WI38 (cell line): Measurements from ENCODE around the gene HK1.
"Not testable (repeated sequence)": the region's sequence is repeated elsewhere in the genome, so short reads cannot be mapped to it uniquely, and the experiment has no call there.

Experiments used
- H3K4me3 ChIP-seq: 2 replicates; pipeline ENCODE4 v1.5.1; 2011; ENCODE audit warnings: low read depth, mild to moderate bottlenecking, control low read depth, low read length
- TF ChIP-seq, protein P1 (sequence below): IDR thresholded peaks from 2 replicates; pipeline ENCODE4 v1.5.1; 2012; ENCODE audit warnings: low read depth, mild to moderate bottlenecking, control low read depth, low read length

Gene HK1

GRCh38 chr10:69323622-69324021 is 45.3 kb downstream of the HK1 start:
- TF ChIP-seq, protein P1, sequence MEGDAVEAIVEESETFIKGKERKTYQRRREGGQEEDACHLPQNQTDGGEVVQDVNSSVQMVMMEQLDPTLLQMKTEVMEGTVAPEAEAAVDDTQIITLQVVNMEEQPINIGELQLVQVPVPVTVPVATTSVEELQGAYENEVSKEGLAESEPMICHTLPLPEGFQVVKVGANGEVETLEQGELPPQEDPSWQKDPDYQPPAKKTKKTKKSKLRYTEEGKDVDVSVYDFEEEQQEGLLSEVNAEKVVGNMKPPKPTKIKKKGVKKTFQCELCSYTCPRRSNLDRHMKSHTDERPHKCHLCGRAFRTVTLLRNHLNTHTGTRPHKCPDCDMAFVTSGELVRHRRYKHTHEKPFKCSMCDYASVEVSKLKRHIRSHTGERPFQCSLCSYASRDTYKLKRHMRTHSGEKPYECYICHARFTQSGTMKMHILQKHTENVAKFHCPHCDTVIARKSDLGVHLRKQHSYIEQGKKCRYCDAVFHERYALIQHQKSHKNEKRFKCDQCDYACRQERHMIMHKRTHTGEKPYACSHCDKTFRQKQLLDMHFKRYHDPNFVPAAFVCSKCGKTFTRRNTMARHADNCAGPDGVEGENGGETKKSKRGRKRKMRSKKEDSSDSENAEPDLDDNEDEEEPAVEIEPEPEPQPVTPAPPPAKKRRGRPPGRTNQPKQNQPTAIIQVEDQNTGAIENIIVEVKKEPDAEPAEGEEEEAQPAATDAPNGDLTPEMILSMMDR: no peak
- no peak overlapping the region for H3K4me3 ChIP-seq

DNA sequence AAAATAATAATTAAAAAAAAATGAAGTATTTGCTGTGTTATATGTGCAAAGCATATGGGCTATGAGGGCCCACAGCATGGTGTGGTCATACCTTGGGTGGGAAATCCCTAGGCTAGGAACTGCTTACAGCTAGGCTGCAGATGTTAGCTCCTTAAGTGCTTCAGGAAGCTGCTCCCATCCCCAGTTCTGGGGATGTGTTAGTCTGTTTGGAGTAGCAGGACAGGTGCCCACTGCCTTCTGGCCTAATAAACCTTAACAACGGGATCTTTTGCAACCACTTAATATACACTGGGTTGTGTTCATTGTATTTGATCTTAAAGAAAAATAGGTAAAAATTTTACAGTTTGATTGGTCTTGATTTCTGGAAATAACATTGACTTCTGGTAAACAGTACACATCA is 46.3 kb downstream of the HK1 start:
- H3K4me3 ChIP-seq: no peak overlapping the region
- TF ChIP-seq, protein P1: no peak

GRCh38 chr10:69325637-69326523 is 47.6 kb downstream of the HK1 start:
- not testable (repeated sequence) for H3K4me3 ChIP-seq

GRCh38 chr10:69326692-69327091 is 48.4 kb downstream of the HK1 start:
- TF ChIP-seq, protein P1: no peak
- H3K4me3 ChIP-seq: no peak overlapping the region

GRCh38 chr10:69327463-69328379 is 49.4 kb downstream of the HK1 start:
- H3K4me3 ChIP-seq: peak overlapping the region; percentile 32
- TF ChIP-seq, protein P1: no peak

DNA sequence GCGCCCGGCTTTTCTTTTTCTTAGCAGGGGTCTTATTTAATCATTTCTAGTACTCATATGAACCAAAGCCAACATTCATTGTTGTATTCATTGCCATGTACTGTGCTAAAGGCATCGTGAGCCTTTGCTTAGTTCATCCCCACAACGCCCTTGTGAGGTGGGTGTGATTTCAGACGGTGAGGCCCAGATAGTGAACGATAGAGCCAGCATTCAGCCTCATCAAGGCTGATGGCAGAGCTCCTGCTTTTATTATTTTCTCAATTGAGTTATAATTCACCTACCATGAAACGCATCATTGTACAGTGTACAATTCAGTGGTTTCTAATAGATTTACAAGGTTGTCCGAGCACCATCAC is 50.1 kb downstream of the HK1 start:
- TF ChIP-seq, protein P1: no peak
- peak overlapping the region; percentile 12; the same call in 1 of the 2 replicates for H3K4me3 ChIP-seq

- not testable (repeated sequence) for H3K4me3 ChIP-seq
These were observed 50.6 kb downstream of the HK1 start for GRCh38 chr10:69328888-69329287.

DNA sequence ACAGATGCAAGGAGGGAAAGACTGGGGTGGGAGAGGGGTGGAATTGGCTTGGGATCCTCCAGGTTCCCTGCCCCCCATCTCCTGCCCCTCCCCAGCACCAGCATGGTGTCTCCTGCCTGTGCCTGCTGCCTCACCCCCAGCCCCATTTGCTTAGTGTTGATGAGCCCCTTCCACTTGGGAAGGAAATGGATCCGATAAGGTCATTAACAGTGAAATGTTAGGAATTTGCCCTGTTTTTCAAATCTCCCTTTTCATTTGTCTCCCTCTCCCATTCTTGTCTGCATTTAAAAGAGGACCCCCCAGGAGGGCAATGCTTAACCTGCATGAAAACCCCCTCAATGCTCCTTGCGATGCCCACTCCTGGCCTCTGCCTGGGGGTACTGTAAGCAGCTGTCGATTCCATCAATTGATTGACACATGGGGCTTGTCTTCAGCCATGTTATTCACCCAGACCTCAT is 51.5 kb downstream of the HK1 start:
- TF ChIP-seq, protein P1: no peak
- no peak overlapping the region for H3K4me3 ChIP-seq
